GM12878 (cell line): ENCODE data around the gene ZNF772. TPM values are rescaled to one million over a fixed set of nuclear protein-coding genes. Genes with fewer than 3 reads are reported as not detected.

ENCODE experiments used
- ATF3 ChIP-seq: IDR thresholded peaks from 2 replicates; pipeline ENCODE4 v1.6.1; 2011; ENCODE audit warnings: low read depth, mild to moderate bottlenecking, low read length, moderate library complexity, borderline replicate concordance; ENCODE audit errors: extremely low read depth
- BACH1 ChIP-seq: fragments of 450-650 bp; IDR thresholded peaks from 2 replicates; pipeline ENCODE4 v1.6.1; 2017; ENCODE audit warnings: mild to moderate bottlenecking, borderline replicate concordance
- BMI1 ChIP-seq: fragments of 450-650 bp; IDR thresholded peaks from 2 replicates; pipeline ENCODE4 v1.6.1; 2016; ENCODE audit warnings: mild to moderate bottlenecking, moderate library complexity, borderline replicate concordance
- CEBPZ ChIP-seq: fragments of 150-350 bp; IDR thresholded peaks from 2 replicates; pipeline ENCODE4 v1.6.1; 2016; ENCODE audit warnings: low read depth, low read length
- CUX1 ChIP-seq: IDR thresholded peaks from 2 replicates; pipeline ENCODE4 v1.6.1; 2012; ENCODE audit warnings: improper control_type of control experiment, low read depth, low read length; ENCODE audit not compliant: insufficient replicate concordance
- DPF2 ChIP-seq: fragments of 450-650 bp; IDR thresholded peaks from 2 replicates; pipeline ENCODE4 v1.6.1; 2017; ENCODE audit warnings: mild to moderate bottlenecking
- EP300 ChIP-seq, 2 experiments: fragments of 150-350 bp in 1 of 2; IDR thresholded peaks; 2 replicates each; pipeline ENCODE4 v1.6.1; 2011 to 2012; ENCODE audit warnings: low read depth in 2 of 2, low read length in 2 of 2, borderline replicate concordance in 1 of 2, improper control_type of control experiment in 1 of 2, inconsistent platforms in 1 of 2; ENCODE audit not compliant: control insufficient read depth in 1 of 2
- IRF4 ChIP-seq: IDR thresholded peaks from 2 replicates; pipeline ENCODE4 v1.6.1; 2011; ENCODE audit warnings: low read depth, low read length
- KDM1A ChIP-seq: fragments of 200-600 bp; sonication (generic); IDR thresholded peaks from 2 replicates; pipeline ENCODE4 v1.6.1; 2016; ENCODE audit warnings: borderline replicate concordance
- MEF2A ChIP-seq: IDR thresholded peaks from 2 replicates; pipeline ENCODE4 v1.6.1; 2011; ENCODE audit warnings: low read depth, mild to moderate bottlenecking, low read length, moderate library complexity; ENCODE audit not compliant: insufficient read depth
- NFYA ChIP-seq: IDR thresholded peaks from 2 replicates; pipeline ENCODE4 v1.6.1; 2011; ENCODE audit warnings: low read depth, mild to moderate bottlenecking, low read length, improper control_type of control experiment, borderline replicate concordance
- PAX5 ChIP-seq: IDR thresholded peaks from 2 replicates; pipeline ENCODE4 v1.6.1; 2011; ENCODE audit warnings: low read depth, low read length, borderline replicate concordance
- SMAD1 ChIP-seq: fragments of 450-650 bp; IDR thresholded peaks from 2 replicates; pipeline ENCODE4 v1.6.1; 2018; ENCODE audit warnings: mild to moderate bottlenecking, low read depth; ENCODE audit not compliant: partially characterized antibody
- SMARCA5 ChIP-seq: fragments of 450-650 bp; IDR thresholded peaks from 2 replicates; pipeline ENCODE4 v1.6.1; 2017; ENCODE audit warnings: mild to moderate bottlenecking
- USF2 ChIP-seq: IDR thresholded peaks from 2 replicates; pipeline ENCODE4 v1.6.1; 2011; ENCODE audit warnings: low read depth, low read length, improper control_type of control experiment, borderline replicate concordance
- ZBTB33 ChIP-seq: fragments of 450-650 bp; IDR thresholded peaks from 2 replicates; pipeline ENCODE4 v1.6.1; 2017; ENCODE audit warnings: mild to moderate bottlenecking
- ZNF207 ChIP-seq: fragments of 450-650 bp; IDR thresholded peaks from 2 replicates; pipeline ENCODE4 v1.6.1; 2014; ENCODE audit warnings: antibody characterized with exemption, mild to moderate bottlenecking, borderline replicate concordance
- polyA plus RNA-seq, 11 experiments: library from polyadenylated mRNA; depleted of rRNA in 4 of 11; unstranded in 6 of 11; stranded (reverse) in 5 of 11; fragments of >200 nt; fragmentation: Nextera tagmentation in 4 of 11; fragmentation: Illumina TruSeq in 1 of 11; extraction: Ambion mirVana in 4 of 11; extraction: Trizol in 1 of 11; gene quantifications; 1 replicate in 1 of 11; 2 replicates in 10 of 11; pipeline versions ENCODE4 v1.2.1 to v1.2.3, GENCODE V29; 2011 to 2016; ENCODE audit warnings: inconsistent platforms in 2 of 11, missing spikeins in 2 of 11, low read depth in 1 of 11
- total RNA-seq, 4 experiments: library from RNA; depleted of rRNA in 3 of 4; stranded (reverse); fragments of >200 nt in 3 of 4; fragmentation: Illumina TruSeq in 1 of 4; extraction: Trizol in 1 of 4; gene quantifications; 2 replicates each; pipeline versions ENCODE4 v1.2.1 to v1.2.3, GENCODE V29; 2013 to 2021

Gene ZNF772
- total and polyA plus RNA-seq, 10 of the 15 experiments (the other 5 are each of a cell fraction or from before 2014, with no cell fraction given), result 0.42 to 8.7 (median 3.8) TPM

- TF ChIP-seq BACH1 (no peak), KDM1A (no peak), IRF4 (no peak), EP300 (IDR thresholded peaks at IDR 0.05; ENCODE audit: borderline replicate concordance in 1 of 2, control insufficient read depth in 1 of 2, low read depth in 2 of 2, low read length in 2 of 2) (no peak), DPF2 (no peak), SMAD1 (no peak), BMI1 (no peak), NFYA (no peak; the same call in 1 of the 2 replicates), ATF3 (no peak), MEF2A (no peak), ZNF207 (no peak), USF2 (no peak), ZBTB33 (no peak), CEBPZ (no peak), SMARCA5 (no peak), CUX1 (no peak), PAX5 (no peak)
Observed at GRCh38 chr19:57477191-57478008, at the start of gene ZNF772 (continued).
